Stimulated activated effector memory CD8-positive, alpha-beta T cell treated with anti-CD3 and anti-CD28 coated beads, Interleukin-12 subunit alpha, Interleukin-12 subunit beta, amount 100 ng/mL, for 72 hours (primary cell): ENCODE measurements around the gene GRIK3.

Experiments used
- ATAC-seq: fragments of 150-1000 bp; cut with Tn5 transposase; 2 replicates; pipeline ENCODE4 v1.10.0; 2021
- DNase-seq, 2 donors: peaks; one replicate each; pipeline ENCODE4 v3.0.0; 2021 to 2022; ENCODE audit warnings: low spot score in 2 of 2
- H3K27ac Mint-ChIP-seq: one replicate; pipeline ENCODE4 v1.8.0; 2022; ENCODE audit warnings: mild to moderate bottlenecking, mixed read lengths
- H3K36me3 Mint-ChIP-seq: one replicate; pipeline ENCODE4 v1.8.0; 2022; ENCODE audit warnings: mild to moderate bottlenecking, mixed read lengths
- H3K4me1 Mint-ChIP-seq: one replicate; pipeline ENCODE4 v1.8.0; 2022; ENCODE audit warnings: mixed read lengths
- H3K4me3 Mint-ChIP-seq: one replicate; pipeline ENCODE4 v1.8.0; 2022; ENCODE audit warnings: mild to moderate bottlenecking, mixed read lengths
- H3K9me3 Mint-ChIP-seq: one replicate; pipeline ENCODE4 v1.8.0; 2022; ENCODE audit warnings: mixed read lengths

The GRIK3 gene

GRCh38 chr1:37006132-37006868 lies 28.0 kb downstream of the GRIK3 start:
- no peak for DNase-seq
- Mint-ChIP-seq H3K36me3 (no peaks in the 10 kb centered on the region), H3K4me3 (no peak overlapping the region), H3K9me3 (no peaks in the 10 kb centered on the region), H3K4me1 (no peaks in the 10 kb centered on the region), H3K27ac (no peak overlapping the region)
- no peak for ATAC-seq

- no peak for ATAC-seq
- Mint-ChIP-seq H3K4me3 (no peak overlapping the region), H3K9me3 (no peaks in the 10 kb centered on the region), H3K36me3 (no peaks in the 10 kb centered on the region), H3K4me1 (no peaks in the 10 kb centered on the region), H3K27ac (no peak overlapping the region)
- DNase-seq, result no peak
These were observed 31.4 kb downstream of the GRIK3 start for GRCh38 chr1:37002898-37003297.

GRCh38 chr1:37001703-37002102 lies 32.6 kb downstream of the GRIK3 start:
- Mint-ChIP-seq H3K36me3 (no peaks in the 10 kb centered on the region), H3K27ac (no peak overlapping the region), H3K4me1 (no peaks in the 10 kb centered on the region), H3K4me3 (no peak overlapping the region), H3K9me3 (no peaks in the 10 kb centered on the region)
- DNase-seq, result no peak
- ATAC-seq, result no peak

DNA sequence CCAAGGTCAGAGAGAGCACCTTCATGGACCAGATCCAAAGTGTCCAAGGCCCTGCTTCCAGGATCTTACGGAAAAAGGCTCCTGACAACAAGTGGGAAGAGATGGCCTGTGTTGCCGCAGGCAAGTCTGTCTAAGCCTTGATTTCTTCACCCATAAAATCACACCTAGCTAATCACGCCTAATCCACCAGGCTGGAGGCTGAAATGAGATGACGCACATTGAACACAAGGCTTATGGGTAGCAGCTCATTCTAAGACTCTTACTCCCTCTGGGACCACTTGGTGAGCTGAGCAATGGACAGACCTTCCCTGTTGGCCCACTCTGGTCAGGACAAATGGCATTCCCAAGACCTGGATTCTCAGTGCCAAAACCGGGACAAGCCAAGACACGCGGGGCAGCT lies 38.2 kb downstream of the GRIK3 start:
- H3K27ac Mint-ChIP-seq, result no peak overlapping the region
- H3K36me3 Mint-ChIP-seq, result no peaks in the 10 kb centered on the region
- ATAC-seq (no peak), DNase-seq (no peak)
- no peaks in the 10 kb centered on the region for H3K4me1 Mint-ChIP-seq
- no peaks in the 10 kb centered on the region for H3K9me3 Mint-ChIP-seq
- no peak overlapping the region for H3K4me3 Mint-ChIP-seq

DNA sequence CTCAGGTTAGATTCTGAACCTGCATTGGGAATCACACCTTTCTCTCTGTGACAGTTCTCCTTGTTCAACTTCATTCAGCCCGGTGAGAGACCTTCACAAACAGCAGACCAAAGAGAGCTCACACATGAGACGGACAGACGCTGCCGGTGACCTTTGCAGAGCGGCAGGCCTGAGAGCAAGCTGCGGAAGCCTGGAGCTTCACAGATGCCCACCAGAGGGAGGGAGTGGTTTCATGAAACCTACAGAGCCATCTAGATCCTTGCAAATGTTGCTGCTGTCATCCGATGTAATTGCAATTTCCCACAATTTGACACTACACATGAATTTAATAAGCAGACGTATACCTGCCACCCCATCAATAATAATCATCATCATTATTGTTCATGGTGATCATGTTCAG lies 39.4 kb downstream of the GRIK3 start:
- H3K4me3 Mint-ChIP-seq, result no peak overlapping the region
- H3K36me3 Mint-ChIP-seq, result no peaks in the 10 kb centered on the region
- ATAC-seq, result no peak
- no peak for DNase-seq
- H3K27ac Mint-ChIP-seq, result no peak overlapping the region
- H3K4me1 Mint-ChIP-seq, result no peaks in the 10 kb centered on the region
- H3K9me3 Mint-ChIP-seq, result no peaks in the 10 kb centered on the region

GRCh38 chr1:36994294-36994693 lies 40.0 kb downstream of the GRIK3 start:
- Mint-ChIP-seq H3K36me3 (no peaks in the 10 kb centered on the region), H3K4me3 (no peak overlapping the region), H3K4me1 (no peaks in the 10 kb centered on the region), H3K9me3 (no peaks in the 10 kb centered on the region), H3K27ac (no peak overlapping the region)
- DNase-seq (no peak), ATAC-seq (no peak)

DNA sequence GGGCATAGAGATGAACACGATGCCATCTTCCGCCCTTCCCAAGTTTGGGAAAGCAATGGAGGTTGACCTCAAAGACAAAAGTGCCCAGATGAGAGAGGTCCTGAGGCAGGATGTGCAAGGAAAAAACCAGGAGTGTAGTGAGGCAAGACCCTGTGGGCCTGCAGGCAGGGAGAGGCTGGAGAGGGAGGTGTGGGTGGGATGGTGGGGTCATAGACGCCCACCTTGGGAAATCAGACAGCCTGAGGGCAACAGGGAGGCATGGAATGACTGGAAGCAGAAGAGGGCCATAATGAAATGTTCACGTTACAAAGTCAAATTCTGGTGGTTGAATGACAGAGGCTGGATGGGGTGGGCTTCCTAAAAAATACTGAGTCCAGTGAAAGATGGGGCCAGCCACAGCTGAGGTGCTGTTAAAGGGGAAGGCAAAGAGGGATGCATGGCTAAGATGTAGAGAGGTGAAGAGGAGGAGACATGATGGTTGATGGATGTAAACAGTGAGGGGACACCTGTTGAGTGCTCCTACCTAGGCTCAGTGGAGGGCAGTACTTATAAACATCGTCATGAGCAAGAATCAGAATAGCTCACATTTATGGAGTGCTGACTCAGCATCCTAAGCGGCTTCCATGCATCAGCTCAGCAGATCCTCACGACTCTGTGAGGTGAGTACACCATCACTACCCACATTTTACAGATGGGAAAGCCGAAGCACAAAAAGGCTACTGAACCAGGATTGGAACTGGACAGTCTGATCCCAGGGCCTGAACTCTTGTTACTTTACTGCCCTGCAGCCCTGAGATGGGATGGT lies 42.0 kb downstream of the GRIK3 start:
- H3K4me3 Mint-ChIP-seq, result no peak overlapping the region
- H3K9me3 Mint-ChIP-seq, result no peaks in the 10 kb centered on the region
- no peak overlapping the region for H3K27ac Mint-ChIP-seq
- no peaks in the 10 kb centered on the region for H3K4me1 Mint-ChIP-seq
- no peak for ATAC-seq
- no peaks in the 10 kb centered on the region for H3K36me3 Mint-ChIP-seq
- no peak for DNase-seq

GRCh38 chr1:36991551-36991950 lies 42.8 kb downstream of the GRIK3 start:
- H3K4me1 Mint-ChIP-seq, result no peaks in the 10 kb centered on the region
- H3K4me3 Mint-ChIP-seq, result no peak overlapping the region
- H3K36me3 Mint-ChIP-seq, result no peaks in the 10 kb centered on the region
- DNase-seq (no peak), ATAC-seq (no peak)
- no peak overlapping the region for H3K27ac Mint-ChIP-seq
- no peaks in the 10 kb centered on the region for H3K9me3 Mint-ChIP-seq

DNA sequence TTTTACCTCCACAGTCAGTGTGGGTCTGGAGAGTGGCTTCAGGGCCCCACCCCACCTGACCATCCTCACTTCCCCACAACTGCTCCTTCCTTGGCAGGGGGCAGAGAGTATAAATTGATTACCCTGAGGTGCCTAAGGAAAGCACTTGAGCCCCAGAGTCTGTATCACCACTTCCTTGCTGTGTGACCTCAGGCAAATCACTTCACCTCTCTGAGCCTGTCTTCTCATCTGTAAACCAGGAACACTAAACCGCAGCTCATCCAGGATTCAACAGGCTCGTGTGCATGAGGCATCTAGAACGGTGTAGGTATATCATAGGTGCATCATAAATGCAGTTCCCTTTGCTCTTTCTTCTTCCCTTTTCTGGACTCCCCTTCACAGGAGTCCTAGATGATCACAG lies 43.4 kb downstream of the GRIK3 start:
- Mint-ChIP-seq H3K4me3 (no peak overlapping the region), H3K9me3 (no peaks in the 10 kb centered on the region), H3K4me1 (no peaks in the 10 kb centered on the region), H3K27ac (no peak overlapping the region), H3K36me3 (no peaks in the 10 kb centered on the region)
- DNase-seq, result no peak
- ATAC-seq, result no peak

DNA sequence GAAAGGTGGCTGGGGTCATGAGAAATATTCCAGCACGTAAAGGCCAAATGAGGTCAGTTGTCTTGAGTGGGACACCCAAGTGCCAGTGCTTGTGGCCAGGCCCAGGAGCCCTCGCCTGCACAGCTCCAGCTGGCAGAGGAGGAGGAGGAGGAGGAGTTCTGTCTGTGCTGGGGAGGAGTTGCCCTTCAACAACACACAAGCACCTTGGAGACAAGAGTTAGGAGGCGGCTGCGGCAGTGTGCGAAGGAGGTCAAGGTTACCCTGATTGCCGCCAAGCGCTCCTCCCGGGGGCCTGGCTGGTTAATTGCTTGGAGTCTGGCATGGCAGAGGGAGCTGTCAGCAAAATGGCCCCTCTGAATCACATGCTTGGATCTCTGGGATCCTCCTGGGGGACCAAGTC lies 45.1 kb downstream of the GRIK3 start:
- DNase-seq, result no peak
- no peak for ATAC-seq
- H3K9me3 Mint-ChIP-seq, result no peaks in the 10 kb centered on the region
- H3K4me1 Mint-ChIP-seq, result no peaks in the 10 kb centered on the region
- H3K4me3 Mint-ChIP-seq, result no peak overlapping the region
- no peaks in the 10 kb centered on the region for H3K36me3 Mint-ChIP-seq
- no peak overlapping the region for H3K27ac Mint-ChIP-seq

DNA sequence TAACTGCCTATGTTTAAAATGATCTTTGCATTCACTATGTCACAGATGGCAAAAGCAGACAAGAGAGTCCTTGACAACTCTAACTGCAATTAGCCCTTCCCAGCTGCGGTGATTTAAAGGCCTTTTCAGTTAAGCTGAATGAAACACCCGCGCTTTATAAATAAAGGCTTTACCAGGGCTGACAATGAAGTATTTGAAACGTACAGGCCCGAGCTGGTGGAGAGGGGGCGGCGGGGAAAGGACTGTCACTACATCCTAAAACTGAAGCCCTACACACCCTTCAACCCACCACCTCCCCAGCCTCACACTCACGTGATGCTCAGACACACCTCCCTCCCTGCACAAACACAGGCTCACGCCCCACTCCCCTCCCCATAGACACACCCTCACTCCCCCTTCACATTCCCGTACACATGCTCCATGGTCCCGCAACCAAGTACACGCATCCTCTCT lies 45.5 kb downstream of the GRIK3 start:
- Mint-ChIP-seq H3K9me3 (no peaks in the 10 kb centered on the region), H3K36me3 (no peaks in the 10 kb centered on the region), H3K4me1 (no peaks in the 10 kb centered on the region), H3K4me3 (no peak overlapping the region), H3K27ac (no peak overlapping the region)
- no peak for DNase-seq
- ATAC-seq, result no peak

- Mint-ChIP-seq H3K9me3 (no peaks in the 10 kb centered on the region), H3K27ac (no peak overlapping the region), H3K4me1 (no peaks in the 10 kb centered on the region), H3K4me3 (no peak overlapping the region), H3K36me3 (no peaks in the 10 kb centered on the region)
- ATAC-seq, result no peak
- no peak for DNase-seq
These were observed 46.0 kb downstream of the GRIK3 start for GRCh38 chr1:36988321-36988720.

DNA sequence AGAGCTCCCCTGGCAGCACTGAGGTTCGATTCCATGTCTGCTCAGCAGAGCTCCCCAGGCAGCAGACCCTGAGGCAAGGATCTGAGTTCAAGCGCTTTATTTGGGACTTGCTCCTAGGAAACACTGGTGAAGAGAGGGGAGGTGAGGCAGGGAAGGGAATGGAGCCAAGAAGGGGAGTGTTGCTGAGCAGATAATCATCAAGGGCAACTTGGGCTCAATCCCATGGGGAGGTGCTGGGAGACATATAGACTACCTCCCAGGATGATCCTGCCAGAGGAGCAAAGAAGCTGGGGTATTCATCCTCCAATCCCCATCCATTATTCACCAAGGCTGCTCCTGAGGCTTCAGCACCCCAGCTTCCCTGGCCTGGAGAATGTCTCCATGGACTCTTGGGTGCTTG lies 47.0 kb downstream of the GRIK3 start:
- H3K9me3 Mint-ChIP-seq, result no peaks in the 10 kb centered on the region
- no peak for ATAC-seq
- H3K27ac Mint-ChIP-seq, result no peak overlapping the region
- DNase-seq, result no peak
- no peaks in the 10 kb centered on the region for H3K36me3 Mint-ChIP-seq
- no peak overlapping the region for H3K4me3 Mint-ChIP-seq
- H3K4me1 Mint-ChIP-seq, result no peaks in the 10 kb centered on the region

- no peaks in the 10 kb centered on the region for H3K36me3 Mint-ChIP-seq
- ATAC-seq, result no peak
These were observed 47.9 kb downstream of the GRIK3 start for GRCh38 chr1:36986241-36986985.

DNA sequence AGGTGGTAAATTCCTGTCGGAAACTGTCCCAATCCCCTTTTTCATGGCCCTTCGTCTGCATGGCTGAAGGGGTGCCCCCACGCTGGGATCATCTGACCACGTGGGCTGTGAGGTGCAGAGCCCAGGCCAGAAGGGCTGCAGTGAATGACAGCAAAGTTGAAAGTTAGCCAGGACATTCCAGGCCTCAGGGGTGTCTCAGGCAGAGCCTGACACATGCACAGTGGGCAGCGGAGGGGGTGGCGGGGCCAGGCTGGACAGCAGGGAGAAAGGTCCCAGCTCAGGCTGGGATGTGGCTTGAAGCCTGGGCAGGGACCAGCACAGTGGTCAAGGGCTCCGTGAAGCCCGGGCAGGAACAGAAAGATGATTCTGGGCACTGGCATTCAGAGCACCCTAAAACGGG lies 49.6 kb downstream of the GRIK3 start:
- H3K9me3 Mint-ChIP-seq, result no peaks in the 10 kb centered on the region
- H3K4me3 Mint-ChIP-seq, result no peak overlapping the region
- ATAC-seq, result no peak
- no peak for DNase-seq
- H3K27ac Mint-ChIP-seq, result no peak overlapping the region
- H3K4me1 Mint-ChIP-seq, result no peaks in the 10 kb centered on the region
- H3K36me3 Mint-ChIP-seq, result no peaks in the 10 kb centered on the region

More at GRCh38 chr1:36986241-36986985, 47.9 kb downstream of the GRIK3 start:
- H3K4me1 Mint-ChIP-seq, result no peaks in the 10 kb centered on the region
- H3K9me3 Mint-ChIP-seq, result no peaks in the 10 kb centered on the region
- DNase-seq, result no peak
- no peak overlapping the region for H3K4me3 Mint-ChIP-seq
- H3K27ac Mint-ChIP-seq, result no peak overlapping the region
